NCI-H510A (cell line): ENCODE results near the gene TAC3.
"Not testable (repeated sequence)": the region's sequence is repeated elsewhere in the genome, so short reads cannot be mapped to it uniquely, and the experiment has no call there.

Source experiments
- DNase-seq: peaks from one replicate; lab custom pipeline; 2025; lab: John Stamatoyannopoulos, UW

Gene TAC3

DNA sequence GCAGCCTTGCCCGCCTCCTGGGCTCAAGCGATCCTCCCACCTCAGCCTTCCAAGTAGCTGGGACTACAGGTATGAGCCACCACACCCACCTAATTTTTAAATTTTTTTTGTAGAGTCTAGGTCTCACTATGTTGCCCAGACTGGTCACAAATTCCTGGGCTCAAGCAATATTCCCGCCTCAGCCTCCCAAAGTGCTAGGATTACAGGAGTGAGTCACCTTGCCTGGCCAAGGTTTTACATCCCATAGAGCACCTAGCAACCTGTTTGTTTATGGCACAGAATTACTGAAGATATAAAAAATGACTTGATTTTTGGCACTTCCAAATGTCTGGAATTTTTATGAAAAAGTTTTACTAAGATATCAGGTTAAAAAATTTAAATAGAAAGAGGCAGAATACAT is 17.1 kb upstream of the TAC3 start:
- no peak for DNase-seq

DNA sequence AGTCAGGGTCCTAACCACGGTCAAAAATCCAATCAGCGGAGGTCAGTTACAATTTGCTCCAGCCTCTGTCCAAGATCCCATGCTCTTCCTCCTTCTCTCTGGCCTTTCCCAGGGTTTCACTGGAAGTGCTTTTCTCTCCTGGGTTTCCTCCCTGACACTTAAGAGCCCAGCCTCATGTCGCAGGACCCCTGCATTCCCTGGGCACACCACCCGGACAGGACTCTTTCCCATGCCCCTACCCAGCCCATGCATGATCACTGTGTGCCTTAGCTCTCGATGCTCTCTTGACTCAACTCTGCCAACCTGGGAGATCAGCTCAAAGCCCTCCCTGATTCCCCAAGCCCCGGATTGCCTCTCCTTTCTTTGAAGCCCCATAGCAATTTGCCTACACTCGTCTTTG is 15.5 kb upstream of the TAC3 start:
- DNase-seq = no peak

DNA sequence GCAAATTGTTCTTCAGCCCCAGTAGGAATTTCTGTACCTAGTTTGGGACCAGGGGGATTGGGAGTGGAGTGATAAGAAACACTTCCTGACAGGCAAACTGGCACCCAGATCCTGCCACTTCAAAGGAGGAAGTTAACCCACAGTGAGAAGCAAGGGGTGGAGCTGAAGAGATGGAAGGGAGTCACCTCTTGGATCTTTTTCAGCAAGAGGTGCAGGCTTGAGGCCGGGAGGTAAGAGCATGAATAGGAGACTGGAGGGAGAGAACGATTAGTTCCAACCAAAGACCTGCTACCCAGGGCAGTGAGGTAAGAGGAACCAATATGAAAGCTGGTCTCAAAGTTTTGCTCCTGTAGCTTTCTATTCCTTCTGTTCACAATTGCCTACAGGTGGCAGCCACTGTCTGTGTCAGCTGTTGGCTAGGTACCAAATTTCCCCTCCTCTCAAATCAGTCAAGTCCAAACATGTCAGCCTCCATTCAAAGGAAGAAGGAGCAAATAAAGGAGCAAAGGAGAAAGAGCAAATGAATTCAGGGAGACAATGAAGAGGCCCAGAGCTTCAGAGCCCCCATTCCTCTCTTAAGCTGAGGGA is 14.9 kb upstream of the TAC3 start:
- DNase-seq = peak; percentile 71

DNA sequence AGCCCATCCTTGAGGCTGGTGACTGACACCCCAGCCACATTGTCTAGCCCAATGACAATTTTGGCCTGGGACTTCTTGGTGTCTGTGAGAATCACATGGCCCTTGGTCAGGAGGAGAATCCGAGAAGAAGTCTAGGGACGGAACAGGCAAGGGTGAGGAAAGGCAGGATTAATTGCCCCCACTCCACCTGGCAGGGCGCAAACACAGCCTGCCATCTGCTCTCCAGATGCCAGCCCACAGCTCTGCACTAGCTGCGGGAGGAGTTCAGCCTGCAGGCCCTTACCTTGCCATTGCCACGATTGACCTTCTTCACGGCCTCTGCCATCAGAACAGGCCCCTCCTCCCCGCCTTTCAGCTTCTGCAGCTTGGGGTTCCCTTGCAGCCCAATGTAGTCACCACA is 13.1 kb upstream of the TAC3 start:
- DNase-seq = peak; percentile 30

DNA sequence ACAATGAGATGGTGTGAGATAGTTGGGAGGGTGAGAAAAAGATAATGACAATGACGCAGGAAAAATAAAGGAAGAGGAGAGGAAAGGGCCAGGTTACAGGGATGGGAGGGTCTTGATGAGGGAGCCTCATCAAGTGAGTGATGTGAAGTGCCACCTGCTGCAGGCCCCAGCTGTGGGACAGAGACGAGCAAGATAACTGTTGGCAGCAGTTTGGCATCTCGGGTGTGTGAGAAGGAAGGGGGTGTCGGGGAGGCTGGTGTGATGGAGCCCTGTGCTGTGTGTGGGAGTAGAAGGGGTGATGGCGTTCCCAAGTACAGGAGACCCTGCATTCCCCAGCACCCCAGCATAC is 11.4 kb upstream of the TAC3 start:
- DNase-seq = peak; percentile 41

DNA sequence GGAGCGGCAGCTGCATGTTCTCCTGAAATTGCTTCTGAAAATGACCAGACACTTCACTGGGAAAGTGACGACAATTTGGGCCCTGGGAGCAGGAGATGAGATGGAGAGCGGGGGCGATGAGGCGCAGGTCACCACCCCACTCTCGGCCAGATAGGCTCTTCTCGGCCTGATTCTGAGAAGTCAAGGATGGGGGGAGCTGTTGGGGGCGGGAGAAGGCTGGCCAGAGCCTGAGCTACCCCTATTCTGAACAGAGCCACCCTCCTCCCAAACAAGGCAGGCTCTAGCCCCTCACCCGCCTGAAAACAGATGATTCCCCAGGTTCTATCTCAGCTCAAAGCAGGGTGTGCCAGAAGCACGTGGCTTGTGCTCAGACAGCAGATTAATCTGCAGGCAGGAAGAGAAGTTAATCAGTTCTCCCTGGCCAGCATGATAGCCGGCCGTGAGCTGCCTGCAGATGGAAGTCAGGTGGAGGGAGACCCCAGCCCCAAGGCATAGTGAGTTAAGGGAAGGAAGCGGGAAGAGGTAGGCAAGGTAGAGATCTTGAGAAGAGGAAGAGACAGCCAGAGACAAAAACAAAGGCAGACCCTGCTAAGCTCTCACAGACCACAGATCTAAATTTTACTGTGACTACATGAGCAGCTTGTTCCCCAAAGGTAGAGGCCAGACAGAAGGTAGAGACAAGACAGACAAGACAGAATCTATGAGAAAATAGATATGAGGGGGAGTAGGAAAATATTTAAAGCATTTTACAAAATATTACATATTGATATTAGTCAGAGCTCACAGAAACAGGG is 10.9 kb upstream of the TAC3 start:
- no peak for DNase-seq

DNA sequence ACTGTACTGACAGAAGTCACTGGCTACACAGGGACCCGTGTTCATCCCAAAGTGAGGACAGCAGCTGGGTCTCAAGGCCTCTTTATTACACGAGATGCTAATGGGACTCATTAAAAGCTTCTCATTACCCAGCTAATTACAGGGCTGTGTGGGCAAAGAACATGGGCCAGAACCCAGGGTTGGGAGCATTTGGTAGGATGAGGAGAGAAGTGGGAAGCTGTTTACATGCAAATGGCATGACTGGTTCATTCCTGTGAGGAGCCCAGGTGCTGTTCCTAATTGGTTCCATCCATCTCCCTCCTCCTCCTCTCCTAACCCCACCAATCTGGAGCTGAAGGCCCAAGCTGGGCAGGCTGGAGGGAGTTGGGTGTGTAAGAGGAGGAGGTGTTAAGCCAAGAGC is 8.9 kb upstream of the TAC3 start:
- DNase-seq = no peak

DNA sequence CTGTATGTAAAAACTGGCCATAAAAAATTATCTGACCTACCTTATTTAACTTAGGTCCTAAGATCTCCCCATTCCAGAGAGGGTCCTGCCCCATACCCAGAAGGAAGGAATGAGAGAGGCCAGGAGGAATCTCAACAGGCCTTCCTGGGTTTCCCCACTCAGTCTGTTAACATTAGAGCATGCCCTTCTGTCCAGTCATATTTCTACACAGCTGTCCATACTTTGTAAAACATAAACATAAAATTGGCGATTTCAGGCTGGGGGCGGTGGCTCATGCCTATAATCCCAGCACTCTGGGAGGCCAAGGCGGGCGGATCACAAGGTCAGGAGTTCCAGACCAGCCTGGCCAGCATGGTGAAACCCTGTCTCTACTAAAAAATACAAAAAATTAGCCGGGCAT is 6.0 kb upstream of the TAC3 start:
- not testable (repeated sequence) for DNase-seq

DNA sequence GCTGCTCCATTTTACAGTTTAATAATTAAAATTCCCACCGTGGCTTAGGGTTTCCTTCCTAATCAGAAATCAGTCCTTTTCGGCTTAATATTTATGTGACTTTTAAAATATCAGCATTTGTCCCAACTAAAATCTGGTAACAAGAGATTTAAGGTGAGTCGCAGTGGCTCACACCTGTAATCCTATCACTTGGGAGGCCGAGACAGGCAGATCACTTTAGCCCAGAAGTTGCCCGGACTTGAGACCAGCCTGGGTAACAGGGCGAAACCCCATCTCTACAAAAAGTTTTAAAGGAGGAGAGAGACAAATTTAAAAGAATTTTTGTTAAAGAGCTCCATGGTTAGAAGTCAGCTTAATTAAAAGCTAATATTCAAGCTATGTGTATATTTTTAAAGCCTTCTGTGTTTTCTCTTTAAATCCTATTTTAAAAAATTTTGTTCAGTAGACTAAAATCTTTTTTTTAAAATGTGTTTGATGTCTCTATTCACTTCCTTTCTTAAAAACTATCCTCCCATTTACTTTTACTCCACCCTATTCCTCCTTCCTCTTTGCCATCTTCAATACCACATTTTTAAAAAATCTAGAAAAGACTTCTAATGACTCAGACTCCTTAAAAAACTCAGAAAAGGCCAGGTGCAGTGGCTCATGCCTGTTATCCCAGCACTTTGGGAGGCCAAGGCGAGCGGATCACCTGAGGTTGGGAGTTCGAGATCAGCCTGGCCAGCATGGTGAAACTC is 3.8 kb upstream of the TAC3 start:
- no peak for DNase-seq

DNA sequence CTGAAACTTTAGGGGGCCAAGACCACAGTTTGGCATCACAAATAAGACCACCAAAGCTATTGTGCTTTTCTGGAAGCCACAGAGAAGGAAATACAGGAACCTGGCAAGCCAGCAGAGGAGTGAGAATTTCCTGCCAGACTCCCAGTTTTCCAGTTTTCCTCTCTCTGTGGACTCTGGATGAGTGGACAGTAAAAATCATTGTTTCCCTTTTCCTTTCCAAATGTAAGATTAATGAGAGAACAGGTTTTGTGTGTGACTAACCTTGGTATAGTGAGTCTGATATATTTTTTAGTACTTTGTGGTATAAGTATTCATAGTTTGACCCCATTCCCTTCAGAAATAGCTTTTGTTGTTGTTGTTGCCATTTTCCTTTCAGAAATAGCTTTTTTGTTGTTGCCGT is 2.6 kb upstream of the TAC3 start:
- DNase-seq = no peak

DNA sequence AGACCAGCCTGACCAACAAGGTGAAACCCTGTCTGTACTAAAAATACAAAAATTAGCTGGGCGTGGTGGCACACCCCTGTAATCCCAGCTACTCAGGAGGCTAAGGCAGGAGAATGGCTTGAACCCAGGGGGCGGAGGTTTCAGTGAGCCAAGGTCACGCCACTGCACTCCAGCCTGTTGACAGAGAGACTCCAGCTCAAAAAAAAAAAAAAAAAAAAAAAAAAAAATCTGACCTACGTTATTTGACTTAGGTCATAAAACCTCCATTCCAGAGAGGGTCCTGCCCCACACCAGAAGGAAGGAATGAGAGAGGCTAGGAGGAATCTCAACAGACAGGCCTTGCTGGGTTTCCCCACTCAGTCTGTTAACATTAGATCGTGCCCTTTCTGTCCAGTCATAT is 2.0 kb upstream of the TAC3 start:
- DNase-seq = not testable (repeated sequence)

DNA sequence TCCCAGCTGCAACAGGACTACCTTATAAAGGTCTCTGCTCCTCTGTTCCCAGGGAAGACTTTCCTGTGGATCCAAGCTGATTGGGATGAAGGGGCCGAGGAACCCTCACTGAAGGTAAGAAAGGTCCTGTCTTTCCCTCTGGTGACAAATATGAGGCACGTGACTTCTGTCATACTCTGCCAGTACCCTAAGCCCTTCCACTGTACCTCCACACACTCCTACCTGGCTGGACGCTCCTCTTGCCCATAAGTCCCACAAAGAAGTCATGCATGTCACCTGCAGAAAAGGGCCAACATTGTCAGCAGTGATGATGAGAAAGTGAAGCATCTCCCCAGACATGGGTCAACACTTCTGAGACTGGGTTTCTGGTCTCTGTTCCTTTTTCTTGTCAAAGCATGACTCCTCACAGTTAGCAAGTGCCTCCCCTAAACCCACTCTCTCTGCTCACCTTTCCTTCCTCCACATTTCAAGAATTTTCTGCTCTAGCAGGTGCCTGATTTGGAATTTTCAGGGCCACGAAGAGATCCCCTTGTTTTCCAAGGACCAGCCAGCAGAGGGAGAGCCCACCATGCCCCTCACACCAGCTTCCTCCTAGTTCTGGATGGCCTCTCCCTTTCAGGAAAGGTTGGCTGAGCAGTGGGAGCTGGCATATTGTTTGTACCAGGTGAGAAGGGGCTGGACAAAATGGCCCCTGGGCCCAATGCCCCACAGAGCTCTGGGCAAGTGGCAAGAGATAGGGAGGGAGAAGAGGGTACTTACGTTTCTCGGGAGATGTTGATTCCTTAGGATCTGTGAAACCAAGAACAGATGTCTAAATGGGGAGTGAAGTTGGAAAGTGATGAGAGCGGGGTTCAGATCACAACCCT is 3.5 kb downstream of the TAC3 start:
- DNase-seq = no peak

DNA sequence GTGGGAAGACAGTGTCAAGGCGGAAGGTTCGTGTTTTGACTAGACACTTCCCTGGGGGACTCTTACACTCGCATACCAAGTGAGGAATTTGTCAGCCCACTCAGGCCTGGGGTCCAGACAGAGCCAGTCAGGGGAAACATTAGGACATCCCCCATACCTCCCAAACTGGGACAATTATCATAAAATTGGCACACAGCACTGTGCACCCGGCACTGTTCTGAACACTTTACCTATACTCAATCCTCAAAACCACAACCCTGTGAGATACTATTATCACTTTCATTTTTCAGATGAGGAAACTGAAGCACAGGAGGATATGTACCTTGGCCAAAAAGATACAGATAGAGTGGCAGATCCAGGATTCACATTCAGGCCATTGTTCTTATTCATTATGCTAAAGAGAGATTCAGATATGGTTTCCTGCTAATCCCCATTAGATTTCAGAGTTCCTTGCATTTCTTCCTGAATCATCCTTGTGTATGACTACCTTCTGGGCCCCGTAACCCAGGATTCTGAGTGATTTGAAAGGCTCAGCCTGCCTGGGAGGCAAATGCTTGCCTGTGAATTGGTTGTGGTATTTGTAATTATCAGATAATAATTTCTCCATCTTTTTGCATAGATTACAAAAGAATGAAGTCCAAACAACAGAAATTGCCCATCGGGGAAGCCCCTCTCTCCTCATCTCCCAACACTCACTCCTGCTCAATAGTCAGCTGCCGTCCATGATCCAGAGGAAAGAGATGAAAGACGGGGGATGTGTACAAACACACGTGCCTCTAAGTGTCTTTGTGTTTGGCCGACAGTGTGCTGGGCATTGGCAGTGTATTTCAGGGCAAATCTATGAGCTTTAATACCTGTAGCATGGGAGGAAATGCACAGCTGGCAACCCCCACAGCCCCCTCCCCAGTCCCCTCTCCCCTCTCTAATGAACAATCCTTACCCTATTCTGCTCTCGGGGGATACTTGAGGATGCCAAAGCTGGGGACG is 4.6 kb downstream of the TAC3 start:
- DNase-seq = no peak

DNA sequence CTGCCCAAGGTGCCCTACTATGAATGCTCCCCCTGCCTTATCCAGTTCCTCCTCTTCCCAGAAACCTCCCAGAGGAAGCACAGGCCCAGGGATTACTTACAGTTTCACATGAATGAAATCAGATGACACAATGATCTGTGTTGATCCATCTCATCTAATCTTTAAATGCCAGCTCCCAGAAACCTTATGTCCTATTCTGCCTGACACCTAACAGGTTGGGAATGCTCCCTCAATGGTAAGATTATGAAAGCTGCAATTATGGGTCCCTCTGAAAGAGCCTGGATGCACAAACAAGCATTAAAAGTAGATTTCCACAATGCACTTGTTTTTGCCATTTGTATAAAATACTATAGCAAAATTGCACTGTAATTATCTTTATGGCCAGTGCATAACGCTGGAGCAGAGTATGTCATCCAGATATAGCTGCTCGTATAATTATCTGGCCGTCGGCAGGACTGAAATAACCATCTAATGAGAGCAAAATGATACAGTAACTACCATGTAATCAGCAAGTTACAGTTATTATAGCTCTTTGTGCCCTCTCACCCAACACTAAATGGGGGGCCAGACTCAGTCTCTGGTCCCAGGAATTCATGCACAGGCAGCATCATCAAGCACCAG is 5.6 kb downstream of the TAC3 start:
- DNase-seq = no peak

DNA sequence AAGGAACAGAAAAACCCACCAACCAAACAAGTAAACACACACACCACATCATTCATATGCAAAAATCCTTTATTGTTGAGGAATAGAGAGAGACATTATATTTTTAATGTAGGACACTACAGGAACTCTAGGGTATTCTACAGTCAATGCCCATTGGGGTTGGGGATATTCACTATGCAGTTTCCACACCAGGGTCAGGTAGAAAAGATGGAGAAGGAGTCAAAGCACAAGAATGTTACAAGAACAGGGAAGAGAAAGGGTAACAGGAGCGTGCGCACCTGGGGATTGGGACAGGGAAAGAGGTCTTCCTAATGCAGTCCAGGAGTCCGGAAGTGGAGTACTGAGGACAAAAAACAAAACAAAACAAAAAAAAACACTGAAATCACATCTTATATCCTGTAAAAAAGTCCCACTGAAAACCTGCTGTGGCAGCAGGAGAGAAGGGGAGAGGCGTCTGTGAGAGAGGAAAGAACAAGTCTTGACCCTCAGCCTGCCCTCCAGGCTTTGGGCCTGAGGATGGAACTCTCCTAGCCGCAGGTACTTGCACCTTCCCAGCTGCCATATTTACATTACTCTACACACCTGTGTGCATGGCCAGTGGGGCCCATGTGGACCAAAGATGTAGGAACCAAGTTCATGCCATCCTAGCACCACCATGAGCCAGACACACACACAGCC is 6.2 kb downstream of the TAC3 start:
- DNase-seq = no peak

DNA sequence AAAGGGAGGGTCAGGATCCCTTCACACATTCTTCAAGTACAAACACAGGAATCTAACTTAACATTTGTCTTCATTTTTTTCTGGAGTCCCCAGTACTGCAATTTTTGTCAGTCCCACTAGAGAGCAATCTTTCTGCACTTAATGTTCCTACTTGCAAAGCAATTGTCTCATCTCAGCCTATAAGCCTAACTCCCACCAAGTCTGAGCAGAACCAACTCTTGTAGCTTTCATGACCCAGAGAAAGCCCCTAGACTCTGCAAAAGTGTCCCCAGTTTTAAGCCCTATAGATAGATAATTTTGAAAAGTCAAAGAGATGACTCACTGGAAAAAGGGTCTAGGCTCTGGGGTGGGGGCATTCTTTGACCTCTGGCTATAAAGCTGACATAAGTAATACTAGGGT is 8.2 kb downstream of the TAC3 start:
- DNase-seq = peak; percentile 29

DNA sequence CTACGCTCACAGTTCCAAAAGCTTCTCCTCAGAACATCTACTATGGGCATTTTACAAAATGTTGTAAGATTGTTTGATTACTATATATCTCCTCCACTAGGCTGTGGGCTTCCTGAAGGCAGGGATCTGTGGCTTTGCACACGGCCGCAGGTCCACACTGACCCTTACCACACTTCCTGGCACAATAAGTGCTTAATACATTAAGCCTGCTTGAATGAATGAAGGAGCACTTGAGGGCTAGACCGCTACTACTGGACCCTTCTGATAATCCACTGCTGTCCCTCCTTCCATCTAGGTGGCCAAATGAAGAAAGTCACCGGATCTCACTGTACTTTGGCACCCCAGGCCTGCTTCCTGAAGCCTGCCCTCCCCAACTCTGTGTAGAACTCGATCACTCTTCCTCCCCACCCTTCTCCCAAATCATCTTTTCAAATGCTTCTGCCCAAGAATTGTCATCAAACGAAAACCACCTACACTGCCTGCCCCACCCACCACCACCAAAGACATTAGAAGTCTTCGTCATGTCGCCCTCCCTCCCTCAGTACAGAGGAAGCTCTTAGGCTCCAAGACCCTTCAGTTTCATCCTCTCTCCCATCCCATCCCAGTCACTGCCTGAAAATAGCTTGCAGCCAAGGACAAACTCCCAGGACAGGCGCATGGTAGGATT is 9.4 kb downstream of the TAC3 start:
- DNase-seq = no peak

DNA sequence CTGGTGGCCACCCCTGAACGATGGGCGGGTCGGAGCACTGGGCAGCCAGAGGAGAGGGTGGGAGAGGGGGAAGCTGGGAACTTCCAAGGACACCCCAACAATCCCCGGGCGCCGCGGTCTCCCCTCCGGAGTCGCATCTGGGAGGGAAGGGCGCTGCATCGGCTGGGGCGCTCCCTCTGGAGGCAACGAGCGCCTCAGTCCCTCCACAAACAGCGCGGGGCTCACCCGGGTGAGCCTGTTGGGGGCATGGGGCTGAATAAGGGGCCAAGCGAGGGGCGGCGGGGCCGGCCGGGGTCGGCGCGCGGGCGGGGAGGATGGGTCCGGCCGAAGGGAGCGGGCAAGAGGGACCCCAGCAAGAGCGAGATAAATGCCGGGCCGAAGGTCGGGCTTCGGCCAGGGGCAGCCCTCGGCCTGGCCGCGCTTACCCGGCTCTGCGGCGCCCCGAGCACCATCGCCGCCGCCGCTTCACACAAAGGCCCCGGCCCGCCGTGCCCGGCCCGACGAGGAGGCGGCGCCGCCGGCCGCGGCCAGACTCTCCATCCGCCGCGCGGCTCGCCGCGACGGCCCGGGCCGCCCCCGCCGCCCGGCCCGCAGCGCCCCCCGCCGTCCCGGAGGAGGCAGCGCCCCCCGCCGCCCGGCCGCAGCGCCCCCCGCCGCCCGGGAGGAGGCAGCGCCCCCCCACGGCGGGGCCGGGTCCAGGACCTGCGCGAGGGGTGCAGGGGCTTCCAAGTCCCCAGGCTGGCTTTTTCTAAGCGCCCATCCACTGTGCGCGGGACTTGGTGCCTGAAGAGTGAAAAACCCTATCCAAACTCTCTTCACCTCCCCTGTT is 10.1 kb downstream of the TAC3 start, which contains the start of gene ZBTB39:
TSS of gene ZBTB39 (minus strand) at position 567 of the 829 bp plus-strand sequence. CDS start 1,629 bp downstream, outside the sequence.
- DNase-seq = peak; percentile 59
